ENCODE results near the gene CASKIN1. TPM values are rescaled to one million over a fixed set of nuclear protein-coding genes. Genes with fewer than 3 reads are reported as not detected.

The CASKIN1 gene
- total RNA-seq, 1 donor from 2014 or later: 0.12 TPM

DNA sequence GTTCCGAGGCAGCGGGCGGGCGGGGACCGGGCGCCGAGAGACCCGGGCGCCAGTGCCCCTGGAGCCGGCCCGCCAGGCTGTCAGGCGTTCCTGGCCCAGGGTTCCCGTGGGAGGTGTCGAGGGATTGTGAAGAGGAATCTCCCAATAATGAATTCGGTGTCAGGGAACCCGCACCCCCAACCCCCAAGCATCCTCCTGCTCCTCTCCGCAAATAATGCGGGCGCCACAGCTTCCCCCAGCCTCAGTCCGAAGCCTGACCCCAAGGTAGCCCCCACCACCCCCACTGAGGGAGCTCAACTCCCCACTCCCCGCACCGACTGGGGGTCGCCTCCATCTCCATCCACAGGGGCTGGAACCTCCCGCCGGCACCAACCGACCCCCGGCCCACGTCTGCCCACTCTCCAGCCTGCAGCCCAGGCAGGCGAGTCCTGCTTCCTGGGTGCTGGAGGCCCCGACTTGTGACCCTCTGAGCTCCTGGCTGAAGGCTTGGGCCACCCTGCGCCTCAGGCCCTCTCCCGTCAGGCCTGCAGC, 641 bp upstream of the CASKIN1 start:
- TF ChIP-seq, protein P1, sequence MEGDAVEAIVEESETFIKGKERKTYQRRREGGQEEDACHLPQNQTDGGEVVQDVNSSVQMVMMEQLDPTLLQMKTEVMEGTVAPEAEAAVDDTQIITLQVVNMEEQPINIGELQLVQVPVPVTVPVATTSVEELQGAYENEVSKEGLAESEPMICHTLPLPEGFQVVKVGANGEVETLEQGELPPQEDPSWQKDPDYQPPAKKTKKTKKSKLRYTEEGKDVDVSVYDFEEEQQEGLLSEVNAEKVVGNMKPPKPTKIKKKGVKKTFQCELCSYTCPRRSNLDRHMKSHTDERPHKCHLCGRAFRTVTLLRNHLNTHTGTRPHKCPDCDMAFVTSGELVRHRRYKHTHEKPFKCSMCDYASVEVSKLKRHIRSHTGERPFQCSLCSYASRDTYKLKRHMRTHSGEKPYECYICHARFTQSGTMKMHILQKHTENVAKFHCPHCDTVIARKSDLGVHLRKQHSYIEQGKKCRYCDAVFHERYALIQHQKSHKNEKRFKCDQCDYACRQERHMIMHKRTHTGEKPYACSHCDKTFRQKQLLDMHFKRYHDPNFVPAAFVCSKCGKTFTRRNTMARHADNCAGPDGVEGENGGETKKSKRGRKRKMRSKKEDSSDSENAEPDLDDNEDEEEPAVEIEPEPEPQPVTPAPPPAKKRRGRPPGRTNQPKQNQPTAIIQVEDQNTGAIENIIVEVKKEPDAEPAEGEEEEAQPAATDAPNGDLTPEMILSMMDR (conservative IDR thresholded peaks at IDR 0.05; ENCODE audit: low read depth, low read length): no peak
- no peak for DNase-seq (ENCODE audit: low read depth)
- H3K4me3 ChIP-seq (ENCODE audit: low read depth, low read length): no peak overlapping the region

DNA sequence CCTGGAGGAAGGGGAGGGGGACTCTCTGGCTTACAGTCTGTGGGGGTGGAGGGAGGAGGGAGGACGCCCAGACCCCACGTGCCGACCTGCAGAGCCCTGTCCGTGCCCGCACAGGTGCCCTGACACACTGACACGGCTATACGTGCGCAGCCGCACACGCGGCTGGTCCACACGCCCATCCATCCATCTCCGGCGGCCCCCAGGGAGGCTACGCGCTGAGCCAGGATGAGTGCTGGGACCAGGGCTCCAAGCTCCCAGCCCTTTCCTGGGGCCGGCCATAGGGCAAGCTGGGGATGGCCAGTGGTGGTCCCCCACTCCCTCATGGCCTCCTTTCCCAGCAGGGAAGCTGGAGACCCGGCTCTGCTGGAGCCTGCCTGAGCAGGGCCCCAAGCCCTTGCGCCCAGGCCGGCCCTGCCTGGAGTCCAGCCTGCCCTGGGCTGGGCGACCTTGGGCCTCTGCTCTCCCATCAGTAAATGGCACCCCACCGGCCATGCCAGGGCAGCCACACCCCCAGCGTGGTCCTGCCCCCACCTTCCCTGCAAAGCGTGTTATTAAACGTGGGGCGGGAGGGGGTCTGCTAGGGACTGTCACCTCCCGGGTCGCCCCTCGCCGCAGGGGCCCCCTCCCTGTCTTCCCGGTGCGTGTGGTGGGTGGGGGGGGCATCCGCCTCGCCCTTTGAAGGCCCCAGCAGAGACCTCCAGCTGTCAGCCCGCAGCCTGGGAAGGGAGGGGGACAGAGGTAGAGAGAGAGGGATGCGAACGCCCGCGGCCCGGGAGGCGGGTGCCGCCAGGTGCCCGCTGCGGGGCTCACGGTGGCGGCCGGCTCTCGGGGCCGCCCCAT, 863 bp downstream of the CASKIN1 start:
- no peak for DNase-seq (ENCODE audit: low read depth)
- H3K4me3 ChIP-seq (ENCODE audit: low read depth, low read length): peak overlapping the region; percentile 14
- TF ChIP-seq, protein P1 (conservative IDR thresholded peaks at IDR 0.05; ENCODE audit: low read depth, low read length): no peak

DNA sequence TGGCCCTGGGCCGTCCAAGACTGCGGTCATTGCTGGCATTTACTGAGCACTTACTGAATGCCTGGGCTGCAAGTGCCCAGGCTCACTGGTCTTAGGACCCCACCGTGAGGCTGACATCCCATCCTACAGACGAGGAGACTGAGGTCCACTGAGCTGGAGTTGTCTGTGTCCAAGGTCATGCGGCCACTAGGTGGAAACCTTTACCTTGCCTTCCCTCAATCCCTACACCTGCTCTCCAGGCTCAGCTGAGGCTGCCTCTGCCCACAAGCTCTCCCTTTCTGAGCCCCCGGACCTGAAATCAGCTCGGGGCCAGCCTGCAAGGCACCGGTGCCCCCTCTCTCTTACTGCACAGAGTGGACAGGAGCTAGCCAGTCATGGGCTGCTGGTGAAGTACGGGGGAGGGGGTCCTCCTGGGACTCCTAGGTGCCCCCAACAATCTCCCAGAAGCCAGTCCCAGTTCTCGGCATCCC, 1.5 kb downstream of the CASKIN1 start:
- no peak for DNase-seq (ENCODE audit: low read depth)
- TF ChIP-seq, protein P1 (conservative IDR thresholded peaks at IDR 0.05; ENCODE audit: low read depth, low read length): peak; percentile 62
- no peak overlapping the region for H3K4me3 ChIP-seq (ENCODE audit: low read depth, low read length)

DNA sequence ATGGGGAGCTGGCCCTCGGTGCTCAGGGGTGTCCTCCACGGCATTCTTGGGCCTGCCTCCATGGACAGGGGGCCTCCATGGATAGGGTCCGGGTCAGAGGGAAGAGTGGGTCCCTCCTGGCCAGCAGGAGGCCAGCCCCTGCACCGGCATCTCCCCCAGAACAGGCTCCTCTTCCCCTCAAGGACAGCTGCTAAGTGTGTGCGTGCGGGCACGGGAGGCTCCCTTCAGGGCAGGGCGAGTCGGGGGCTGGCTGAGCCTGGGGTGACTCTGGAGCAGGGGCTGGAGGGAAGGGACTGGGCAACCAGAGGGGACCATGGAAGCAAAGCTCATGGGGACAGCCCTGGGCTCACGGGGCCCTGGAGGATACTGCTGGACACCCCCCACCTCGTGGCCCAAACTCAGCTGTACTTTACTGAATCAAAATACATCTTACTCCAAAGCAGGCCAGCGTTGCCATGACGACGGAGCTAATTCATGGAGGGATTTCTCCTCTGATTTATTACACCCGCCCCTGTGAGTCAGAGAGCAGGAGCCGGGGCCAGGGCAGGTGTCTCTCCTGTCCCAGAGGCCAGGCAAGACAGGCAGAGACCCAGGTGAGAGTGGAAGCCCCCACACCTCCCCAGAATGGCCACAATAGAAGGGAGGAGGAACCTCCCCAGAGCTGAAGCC, 2.1 kb downstream of the CASKIN1 start:
- no peak overlapping the region for H3K4me3 ChIP-seq (ENCODE audit: low read depth, low read length)
- no peak for DNase-seq (ENCODE audit: low read depth)
- TF ChIP-seq, protein P1 (conservative IDR thresholded peaks at IDR 0.05; ENCODE audit: low read depth, low read length): no peak

DNA sequence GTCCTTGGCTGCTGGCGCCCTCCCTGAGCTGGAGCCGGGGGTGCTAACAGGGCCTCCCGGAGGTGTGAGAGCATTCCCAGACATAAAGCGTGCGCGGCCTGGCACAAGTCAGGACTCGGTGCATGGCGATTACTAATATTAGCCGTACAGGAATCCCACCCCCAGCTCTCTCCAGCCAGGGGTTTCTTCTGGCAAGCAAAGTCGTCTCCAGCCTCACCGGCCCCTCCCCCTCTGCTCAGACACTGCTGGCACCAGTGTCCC, 5.0 kb downstream of the CASKIN1 start:
- no peak overlapping the region for H3K4me3 ChIP-seq (ENCODE audit: low read depth, low read length)
- DNase-seq (ENCODE audit: low read depth): no peak

DNA sequence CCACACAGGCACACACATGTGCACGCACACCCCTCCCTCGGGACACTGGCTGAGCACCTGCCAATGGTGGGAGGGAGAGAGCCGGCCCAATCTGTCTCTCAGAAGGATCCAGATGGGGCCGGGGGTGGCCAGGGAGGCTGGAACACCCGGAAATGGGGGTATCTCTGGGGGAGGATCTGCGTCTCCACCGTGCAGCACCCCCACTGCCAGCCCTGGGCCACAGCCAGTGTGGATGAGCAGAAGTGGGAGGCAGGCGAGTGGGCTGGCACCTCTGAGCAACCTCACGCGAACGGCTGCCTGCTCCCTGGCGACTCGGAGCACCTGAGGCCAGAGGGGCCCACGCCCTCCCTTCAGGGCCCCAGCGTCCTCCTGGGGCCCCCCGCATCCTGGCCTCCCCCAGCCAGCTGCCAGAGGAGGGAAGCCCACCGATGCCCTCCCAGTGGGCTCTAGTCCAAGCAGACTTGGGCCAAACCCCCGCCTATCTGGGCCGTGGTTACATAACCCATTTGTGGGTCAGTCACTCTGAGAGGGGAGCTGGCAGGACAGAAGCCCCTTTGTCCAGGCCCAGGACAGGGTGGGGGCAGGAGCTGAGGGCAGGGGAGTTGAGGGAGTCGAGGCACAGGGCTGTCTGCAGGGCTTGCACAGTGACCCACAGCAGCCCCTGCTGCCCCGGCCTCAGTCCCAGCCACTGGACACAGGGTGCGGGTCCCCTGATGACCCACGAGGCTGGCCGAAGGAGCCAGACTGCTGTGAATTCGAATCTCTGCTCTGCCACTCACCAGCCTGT, 5.6 kb downstream of the CASKIN1 start:
- TF ChIP-seq, protein P1 (conservative IDR thresholded peaks at IDR 0.05; ENCODE audit: low read depth, low read length): no peak
- H3K4me3 ChIP-seq (ENCODE audit: low read depth, low read length): no peak overlapping the region
- no peak for DNase-seq (ENCODE audit: low read depth)

More for the DNA sequence above, 5.0 kb downstream of the CASKIN1 start:
- TF ChIP-seq, protein P1 (conservative IDR thresholded peaks at IDR 0.05; ENCODE audit: low read depth, low read length): no peak
